Activated CD8-positive, alpha-beta memory T cell treated with anti-CD3 and anti-CD28 coated beads, Interleukin-2, amount 10 ng/mL, durations not matched to agents 7 days and 5 days (primary cell): Measurements from ENCODE around the gene DCN. TPM values are rescaled to one million over a fixed set of nuclear protein-coding genes. Genes with fewer than 3 reads are reported as not detected.

Source experiments
- ATAC-seq: fragments of 150-1000 bp; cut with Tn5 transposase; one replicate; pipeline ENCODE4 v1.10.0; 2021; ENCODE audit warnings: moderate library complexity
- CTCF ChIA-PET: fragments of 350-600 bp; sonication (Branson Sonifier 250); formaldehyde crosslinking; loops from one replicate; lab custom pipeline; 2021; ENCODE audit warnings: antibody characterized with exemption; lab: Charles Lee
- DNase-seq: peaks from one replicate; pipeline ENCODE4 v3.0.0-alpha.2; 2020
- H3K27ac Mint-ChIP-seq: one replicate; pipeline ENCODE4 v1.8.0; 2021; ENCODE audit warnings: mild to moderate bottlenecking, mixed read lengths
- H3K27me3 Mint-ChIP-seq: one replicate; pipeline ENCODE4 v1.8.0; 2021; ENCODE audit warnings: mixed read lengths
- H3K36me3 Mint-ChIP-seq: one replicate; pipeline ENCODE4 v1.8.0; 2021; ENCODE audit warnings: mild to moderate bottlenecking, mixed read lengths
- H3K4me1 Mint-ChIP-seq: one replicate; pipeline ENCODE4 v1.8.0; 2021; ENCODE audit warnings: mixed read lengths
- H3K4me3 Mint-ChIP-seq: one replicate; pipeline ENCODE4 v1.8.0; 2021; ENCODE audit warnings: mild to moderate bottlenecking, moderate library complexity, mixed read lengths
- H3K9me3 Mint-ChIP-seq: one replicate; pipeline ENCODE4 v1.8.0; 2022; ENCODE audit warnings: low read depth, mixed read lengths
- total RNA-seq, 2 experiments: library from RNA; stranded (reverse); gene quantifications; one replicate each; pipeline ENCODE4 v1.2.3, GENCODE V29; 2021

DCN gene
- total RNA-seq, 2 experiments from 2014 or later = not detected

DNA sequence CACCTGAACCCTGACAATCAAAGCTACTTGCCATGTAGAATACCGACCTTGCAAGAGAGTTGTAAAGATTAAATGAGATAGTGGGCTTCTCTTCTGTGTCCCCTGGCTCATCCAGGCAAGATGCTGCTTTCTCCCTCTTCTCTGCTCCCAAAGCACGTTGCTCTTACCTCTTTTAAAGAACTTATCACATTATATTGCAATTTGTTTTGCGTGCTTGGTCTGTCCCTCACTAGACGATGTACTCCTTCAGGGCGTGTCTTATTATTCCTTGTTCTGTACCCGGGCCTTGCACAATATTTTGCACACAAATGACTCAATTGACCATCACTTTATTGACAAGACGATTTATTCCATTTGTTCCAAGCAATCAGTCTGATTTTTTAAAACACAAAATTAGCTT is 3.3 kb downstream of the DCN start:
- H3K4me1 Mint-ChIP-seq = no peaks in the 10 kb centered on the region
- no peak for DNase-seq
- H3K27me3 Mint-ChIP-seq = no peaks in the 10 kb centered on the region
- H3K9me3 Mint-ChIP-seq = no peaks in the 10 kb centered on the region
- H3K4me3 Mint-ChIP-seq = no peak overlapping the region
- ATAC-seq = no peak
- CTCF ChIA-PET = no interaction called here
- no peak overlapping the region for H3K27ac Mint-ChIP-seq
- H3K36me3 Mint-ChIP-seq = no peaks in the 10 kb centered on the region

DNA sequence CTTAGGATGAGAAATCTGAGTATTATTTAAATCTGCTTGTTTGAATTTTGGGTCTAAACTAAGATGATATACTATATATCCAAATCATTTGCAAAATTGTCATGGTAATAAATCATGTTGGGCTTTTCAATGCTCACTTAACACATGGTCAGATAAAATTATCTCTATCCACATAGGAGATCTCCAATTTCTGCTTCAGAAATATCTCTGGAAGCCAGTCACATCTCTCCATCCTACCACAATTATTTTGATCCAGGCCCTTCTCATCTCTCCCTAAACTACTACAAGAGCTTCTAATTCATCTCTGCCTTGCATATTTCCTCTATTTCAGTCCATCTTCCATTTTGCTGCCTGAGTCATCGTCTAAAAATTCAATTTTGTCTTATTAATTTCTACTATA is 3.8 kb downstream of the DCN start:
- Mint-ChIP-seq H3K4me3 (no peak overlapping the region), H3K4me1 (no peaks in the 10 kb centered on the region), H3K27me3 (no peaks in the 10 kb centered on the region), H3K9me3 (no peaks in the 10 kb centered on the region), H3K27ac (no peak overlapping the region), H3K36me3 (no peaks in the 10 kb centered on the region)
- CTCF ChIA-PET = no interaction called here
- ATAC-seq = no peak
- no peak for DNase-seq

DNA sequence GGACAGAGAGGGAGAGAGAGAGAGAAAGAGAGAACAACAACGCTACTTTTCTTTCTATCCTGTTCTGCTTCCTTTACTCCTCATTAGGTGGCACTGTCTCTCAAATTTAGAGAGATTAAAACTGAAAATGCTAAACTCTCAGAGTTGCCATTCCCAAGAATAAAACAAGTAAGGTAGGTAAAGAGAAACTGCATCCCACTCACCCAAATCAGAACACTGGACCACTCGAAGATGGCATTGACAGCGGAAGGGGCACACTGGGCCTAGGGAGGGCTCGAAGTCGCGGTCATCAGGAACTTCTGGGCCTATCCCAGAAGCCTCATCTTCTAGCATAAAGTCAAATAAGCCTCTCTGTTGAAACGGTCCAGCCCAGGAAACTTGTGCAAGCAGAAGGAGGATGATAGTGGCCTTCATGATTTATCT is 4.5 kb downstream of the DCN start:
- Mint-ChIP-seq H3K4me3 (no peak overlapping the region), H3K9me3 (no peaks in the 10 kb centered on the region), H3K27ac (no peak overlapping the region), H3K27me3 (no peaks in the 10 kb centered on the region), H3K36me3 (no peaks in the 10 kb centered on the region), H3K4me1 (no peaks in the 10 kb centered on the region)
- no peak for DNase-seq
- ATAC-seq = no peak
- CTCF ChIA-PET = no interaction called here

DNA sequence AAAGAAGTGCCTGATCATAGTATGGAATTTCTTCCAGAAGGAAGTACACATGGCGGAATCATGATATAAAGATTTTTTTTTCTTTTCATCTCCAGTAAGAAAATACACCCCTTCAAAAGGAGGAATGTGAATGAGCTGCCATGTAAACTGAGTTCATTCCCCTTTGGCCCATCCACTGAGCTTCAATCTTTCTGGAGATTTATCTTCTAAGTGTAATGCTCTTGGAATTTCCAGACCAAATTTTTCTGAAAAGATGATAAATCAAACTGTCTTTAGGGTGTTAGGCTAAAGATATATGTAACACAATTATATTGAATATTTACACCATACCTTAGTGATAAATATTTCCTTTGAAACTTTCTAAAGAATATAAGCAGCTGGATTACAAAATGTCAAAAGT is 5.2 kb downstream of the DCN start:
- H3K36me3 Mint-ChIP-seq = no peaks in the 10 kb centered on the region
- no peak for ATAC-seq
- no peak overlapping the region for H3K4me3 Mint-ChIP-seq
- no peaks in the 10 kb centered on the region for H3K9me3 Mint-ChIP-seq
- H3K27me3 Mint-ChIP-seq = no peaks in the 10 kb centered on the region
- CTCF ChIA-PET = no interaction called here
- no peaks in the 10 kb centered on the region for H3K4me1 Mint-ChIP-seq
- DNase-seq = no peak
- no peak overlapping the region for H3K27ac Mint-ChIP-seq

DNA sequence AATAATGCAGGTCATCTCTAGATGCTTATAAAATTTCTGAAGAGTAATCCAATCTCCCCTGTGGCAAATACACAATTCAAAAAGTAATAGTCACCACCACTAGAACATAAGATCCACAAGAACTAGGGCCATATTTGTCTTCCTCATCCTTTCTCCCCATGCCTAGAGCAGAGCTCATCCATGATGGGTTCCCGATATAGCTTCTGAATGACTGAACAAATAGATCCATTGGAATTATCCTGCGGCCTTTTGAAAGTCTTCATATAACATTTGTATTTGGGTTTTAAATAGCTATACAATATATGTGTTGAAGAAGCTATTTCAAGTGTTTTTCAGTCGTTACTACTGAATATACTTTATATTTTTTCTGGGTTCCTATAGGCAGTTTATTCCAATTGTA is 5.7 kb downstream of the DCN start:
- Mint-ChIP-seq H3K27ac (no peak overlapping the region), H3K9me3 (no peaks in the 10 kb centered on the region), H3K36me3 (no peaks in the 10 kb centered on the region), H3K4me1 (no peaks in the 10 kb centered on the region), H3K27me3 (no peaks in the 10 kb centered on the region), H3K4me3 (no peak overlapping the region)
- ATAC-seq (no peak), DNase-seq (no peak)
- CTCF ChIA-PET = no interaction called here

DNA sequence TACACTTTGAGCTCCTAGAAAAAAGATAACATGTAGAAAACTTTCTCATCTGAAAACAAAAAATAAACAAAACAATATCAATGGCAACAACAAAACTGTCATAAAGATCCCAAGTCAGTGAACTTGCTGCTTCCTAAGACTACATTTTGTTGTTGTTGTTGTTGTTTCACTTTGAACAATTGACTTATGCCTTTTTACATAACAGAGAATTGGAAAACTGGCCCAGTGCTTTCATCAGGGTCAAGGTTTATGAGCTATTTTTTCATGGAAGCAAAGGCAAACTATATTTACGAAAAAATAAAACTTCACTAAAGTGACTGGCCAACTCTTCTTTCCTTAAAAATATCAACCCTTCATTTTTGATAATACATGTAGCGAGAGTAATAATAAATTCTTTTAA is 6.3 kb downstream of the DCN start:
- Mint-ChIP-seq H3K36me3 (no peaks in the 10 kb centered on the region), H3K27me3 (no peaks in the 10 kb centered on the region), H3K4me3 (no peak overlapping the region), H3K9me3 (no peaks in the 10 kb centered on the region), H3K27ac (no peak overlapping the region), H3K4me1 (no peaks in the 10 kb centered on the region)
- CTCF ChIA-PET = no interaction called here
- DNase-seq (no peak), ATAC-seq (no peak)

DNA sequence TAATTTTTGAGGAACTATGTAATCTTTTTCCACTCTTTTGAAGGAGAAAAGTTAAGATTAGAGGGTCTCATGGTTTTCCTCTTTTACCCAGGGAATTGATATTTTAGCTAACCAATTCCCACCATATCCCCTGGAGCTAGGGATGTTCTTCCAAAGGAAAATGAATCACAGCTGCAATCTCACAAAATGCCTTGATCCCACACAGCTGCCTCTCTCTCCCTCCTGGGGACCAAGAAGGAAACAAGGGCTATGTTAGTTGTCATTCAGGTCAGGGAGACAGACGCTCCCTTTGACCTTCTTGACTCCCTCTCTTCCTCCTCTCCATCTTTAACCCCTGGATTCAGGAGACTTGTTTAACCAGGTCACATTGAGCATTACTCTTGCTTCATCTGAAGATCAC is 9.5 kb downstream of the DCN start:
- CTCF ChIA-PET = no interaction called here
- no peaks in the 10 kb centered on the region for H3K4me1 Mint-ChIP-seq
- no peak for ATAC-seq
- H3K36me3 Mint-ChIP-seq = no peaks in the 10 kb centered on the region
- no peak overlapping the region for H3K4me3 Mint-ChIP-seq
- DNase-seq = no peak
- no peak overlapping the region for H3K27ac Mint-ChIP-seq
- H3K27me3 Mint-ChIP-seq = no peaks in the 10 kb centered on the region
- H3K9me3 Mint-ChIP-seq = no peaks in the 10 kb centered on the region

DNA sequence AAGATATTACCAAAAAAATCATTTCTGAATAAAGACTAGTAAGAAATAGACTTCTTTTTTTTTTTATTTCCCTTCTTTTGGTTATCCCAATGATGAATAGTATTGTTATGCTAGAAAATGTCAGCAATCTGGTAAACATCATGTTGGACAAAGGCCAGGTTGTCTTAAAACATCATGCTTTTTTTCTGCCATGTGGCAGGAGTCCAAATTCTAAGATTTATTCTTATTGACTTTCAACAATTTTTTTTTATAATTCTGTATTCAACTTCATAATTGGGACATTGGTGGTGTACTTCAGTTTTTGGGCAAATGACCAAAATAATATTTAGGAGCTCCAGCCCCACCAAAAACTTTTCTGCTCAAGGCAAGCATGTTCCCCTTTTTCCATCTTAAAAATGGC is 10.5 kb downstream of the DCN start:
- H3K4me1 Mint-ChIP-seq = no peaks in the 10 kb centered on the region
- H3K4me3 Mint-ChIP-seq = no peak overlapping the region
- no peaks in the 10 kb centered on the region for H3K9me3 Mint-ChIP-seq
- H3K27ac Mint-ChIP-seq = no peak overlapping the region
- ATAC-seq (no peak), DNase-seq (no peak)
- CTCF ChIA-PET = no interaction called here
- no peaks in the 10 kb centered on the region for H3K27me3 Mint-ChIP-seq
- H3K36me3 Mint-ChIP-seq = no peaks in the 10 kb centered on the region

DNA sequence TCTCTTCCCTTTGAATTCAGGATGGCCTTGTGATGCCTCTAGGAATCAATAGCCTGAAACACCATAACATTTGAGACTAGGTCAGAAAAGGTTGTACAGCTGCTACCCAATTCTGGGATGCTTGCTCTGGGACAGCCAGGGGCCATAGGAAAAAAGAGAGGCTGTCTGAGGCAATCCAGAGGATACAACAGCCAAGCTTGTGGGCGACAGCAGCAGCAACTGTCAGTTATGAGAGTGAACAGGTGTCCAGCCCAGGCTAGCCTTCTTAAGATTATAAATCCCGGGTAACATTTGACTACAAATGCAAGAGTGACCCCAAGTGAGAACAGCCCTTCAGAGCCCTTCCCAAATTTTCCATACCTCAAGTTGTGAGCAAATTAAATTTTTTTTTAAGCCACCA is 11.1 kb downstream of the DCN start:
- CTCF ChIA-PET = no interaction called here
- no peak for ATAC-seq
- no peaks in the 10 kb centered on the region for H3K36me3 Mint-ChIP-seq
- H3K4me1 Mint-ChIP-seq = no peaks in the 10 kb centered on the region
- H3K27ac Mint-ChIP-seq = no peak overlapping the region
- no peaks in the 10 kb centered on the region for H3K27me3 Mint-ChIP-seq
- H3K9me3 Mint-ChIP-seq = no peaks in the 10 kb centered on the region
- H3K4me3 Mint-ChIP-seq = no peak overlapping the region
- no peak for DNase-seq

DNA sequence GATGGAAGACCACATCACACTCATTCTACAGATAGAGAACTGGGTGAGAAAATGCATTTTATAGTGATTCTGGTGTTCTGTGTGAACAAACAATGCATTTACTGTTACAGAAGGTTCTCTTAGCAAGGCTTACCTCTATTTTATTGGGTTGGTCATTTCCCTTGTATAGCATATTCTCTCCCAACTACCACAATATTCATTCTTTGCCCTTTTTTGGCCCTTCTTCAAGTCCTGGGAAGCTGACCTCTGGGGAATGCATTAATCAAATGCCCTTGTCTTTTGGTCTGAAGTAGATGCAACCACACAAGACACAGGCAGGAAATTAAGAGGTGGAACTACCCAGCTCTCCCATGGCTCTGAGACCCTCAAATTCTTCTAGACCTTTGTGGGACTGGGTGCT is 19.5 kb downstream of the DCN start:
- DNase-seq (no peak), ATAC-seq (no peak)
- Mint-ChIP-seq H3K36me3 (no peaks in the 10 kb centered on the region), H3K27ac (no peak overlapping the region), H3K9me3 (no peaks in the 10 kb centered on the region), H3K4me1 (no peaks in the 10 kb centered on the region), H3K4me3 (no peak overlapping the region), H3K27me3 (no peaks in the 10 kb centered on the region)
- CTCF ChIA-PET = no interaction called here

DNA sequence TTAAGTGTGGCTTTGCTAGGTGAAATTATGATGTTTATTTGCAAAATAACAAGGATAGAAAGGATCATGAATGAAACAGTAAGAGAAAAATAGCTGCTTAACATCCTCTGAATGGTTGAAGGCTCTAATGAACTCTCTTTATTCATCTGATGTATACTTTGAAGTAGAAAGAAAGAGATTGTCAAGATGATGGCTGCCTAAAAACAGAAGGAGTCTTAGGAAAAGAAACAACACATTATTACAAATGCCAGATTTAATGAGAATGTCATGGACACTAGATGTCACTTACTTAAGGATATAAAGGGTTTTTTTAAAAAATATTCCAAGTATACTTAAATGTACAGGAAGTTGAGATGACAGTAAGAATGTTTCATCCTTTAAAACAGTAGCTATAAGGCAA is 21.6 kb downstream of the DCN start:
- H3K4me1 Mint-ChIP-seq = no peaks in the 10 kb centered on the region
- DNase-seq (no peak), ATAC-seq (no peak)
- H3K27me3 Mint-ChIP-seq = no peaks in the 10 kb centered on the region
- CTCF ChIA-PET = no interaction called here
- no peak overlapping the region for H3K4me3 Mint-ChIP-seq
- H3K9me3 Mint-ChIP-seq = no peaks in the 10 kb centered on the region
- no peak overlapping the region for H3K27ac Mint-ChIP-seq
- no peaks in the 10 kb centered on the region for H3K36me3 Mint-ChIP-seq

DNA sequence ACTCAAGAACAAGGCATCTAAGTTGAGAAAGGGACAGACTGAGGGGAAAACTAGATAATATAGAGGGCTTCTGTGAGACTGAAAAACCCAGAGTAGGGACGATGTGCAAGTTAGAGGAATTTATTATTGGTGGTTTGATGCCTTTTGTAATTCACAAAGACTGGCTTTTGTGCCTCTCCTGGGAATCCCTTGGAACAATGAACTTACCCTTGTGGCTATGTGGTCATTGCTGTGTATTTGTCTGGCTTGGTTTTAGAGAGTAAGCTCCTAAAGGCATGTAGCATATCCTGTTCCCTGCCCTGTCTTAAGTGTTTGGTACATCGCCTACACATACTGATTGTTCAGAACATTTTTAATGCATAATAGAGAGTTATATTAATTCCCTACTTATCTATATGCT is 26.6 kb downstream of the DCN start:
- no peaks in the 10 kb centered on the region for H3K36me3 Mint-ChIP-seq
- H3K4me1 Mint-ChIP-seq = no peaks in the 10 kb centered on the region
- H3K27ac Mint-ChIP-seq = no peak overlapping the region
- no peak overlapping the region for H3K4me3 Mint-ChIP-seq
- CTCF ChIA-PET = no interaction called here
- no peak for DNase-seq
- no peaks in the 10 kb centered on the region for H3K27me3 Mint-ChIP-seq
- no peak for ATAC-seq
- no peaks in the 10 kb centered on the region for H3K9me3 Mint-ChIP-seq

DNA sequence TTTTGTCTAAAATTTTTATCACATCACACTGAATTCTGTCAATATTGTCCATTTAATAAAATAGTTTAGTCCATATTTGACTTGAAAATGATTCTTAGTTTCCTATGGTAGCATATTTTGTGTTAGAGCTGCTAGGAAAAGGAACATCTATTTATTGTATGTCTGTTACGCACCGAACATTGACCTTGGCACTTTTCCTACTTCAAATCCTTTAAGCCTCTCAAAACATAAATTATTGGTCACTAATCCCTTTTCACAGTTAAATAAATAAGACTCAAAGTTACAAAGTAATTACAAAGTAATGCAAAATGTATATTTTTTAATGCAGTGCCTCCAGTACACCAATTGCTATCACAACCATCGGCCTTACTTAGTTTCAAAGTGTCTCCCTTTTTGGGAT is 28.5 kb downstream of the DCN start:
- ATAC-seq (no peak), DNase-seq (no peak)
- H3K36me3 Mint-ChIP-seq = no peaks in the 10 kb centered on the region
- no peaks in the 10 kb centered on the region for H3K9me3 Mint-ChIP-seq
- no peak overlapping the region for H3K27ac Mint-ChIP-seq
- no peaks in the 10 kb centered on the region for H3K4me1 Mint-ChIP-seq
- CTCF ChIA-PET = no interaction called here
- no peak overlapping the region for H3K4me3 Mint-ChIP-seq
- no peaks in the 10 kb centered on the region for H3K27me3 Mint-ChIP-seq

DNA sequence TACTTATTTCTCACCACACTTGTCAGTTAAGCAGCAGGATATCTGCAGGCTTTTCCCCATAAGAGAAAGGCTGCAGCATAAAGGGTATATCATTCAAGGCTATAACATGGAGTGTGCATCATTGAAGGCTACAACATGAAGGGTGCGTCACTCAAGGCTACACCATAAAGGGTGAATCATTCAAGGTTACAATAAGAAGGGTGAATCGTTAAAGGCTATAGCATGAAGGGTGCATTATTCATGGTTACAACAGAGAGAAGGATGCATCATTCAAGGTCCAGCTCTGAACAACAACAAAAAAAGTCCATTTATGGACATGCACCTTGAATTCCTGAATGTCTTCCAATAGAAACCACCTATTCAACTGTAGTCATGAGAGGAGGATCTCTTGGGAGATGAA is 38.6 kb downstream of the DCN start:
- H3K27me3 Mint-ChIP-seq = no peaks in the 10 kb centered on the region
- DNase-seq = no peak
- no peaks in the 10 kb centered on the region for H3K36me3 Mint-ChIP-seq
- no peak overlapping the region for H3K27ac Mint-ChIP-seq
- no peak for ATAC-seq
- H3K4me3 Mint-ChIP-seq = no peak overlapping the region
- no peaks in the 10 kb centered on the region for H3K4me1 Mint-ChIP-seq
- H3K9me3 Mint-ChIP-seq = no peaks in the 10 kb centered on the region
- CTCF ChIA-PET = no interaction called here

DNA sequence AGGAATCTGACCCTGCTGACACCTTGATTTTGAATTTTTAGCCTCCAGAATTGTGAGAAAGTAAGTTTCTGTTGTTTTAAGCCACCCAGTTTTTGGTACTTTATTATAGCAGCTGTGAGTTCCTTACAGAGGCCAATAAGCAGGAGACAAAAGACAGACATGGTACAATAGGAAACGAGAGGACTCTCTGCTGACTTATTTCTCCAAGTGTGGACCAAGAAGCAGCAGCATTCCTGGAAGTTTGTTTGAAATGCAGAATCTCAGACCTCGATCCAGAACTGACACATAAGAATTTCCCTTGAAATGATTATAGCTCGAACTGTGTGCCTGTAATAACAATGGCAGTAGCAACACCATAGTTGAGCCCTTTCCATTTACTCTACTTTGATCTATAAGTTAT is 39.4 kb downstream of the DCN start:
- no peak overlapping the region for H3K27ac Mint-ChIP-seq
- no peaks in the 10 kb centered on the region for H3K27me3 Mint-ChIP-seq
- DNase-seq (no peak), ATAC-seq (no peak)
- H3K9me3 Mint-ChIP-seq = no peaks in the 10 kb centered on the region
- H3K4me3 Mint-ChIP-seq = no peak overlapping the region
- H3K36me3 Mint-ChIP-seq = no peaks in the 10 kb centered on the region
- CTCF ChIA-PET = no interaction called here
- no peaks in the 10 kb centered on the region for H3K4me1 Mint-ChIP-seq
